Activated CD4-positive, alpha-beta T cell treated with anti-CD3 and anti-CD28 coated beads for 1 hour (primary cell): ENCODE data around the gene MAGEB18.

ENCODE experiments used
- DNase-seq: peaks from one replicate; pipeline ENCODE4 v3.0.0-alpha.2; 2020

The MAGEB18 gene

DNA sequence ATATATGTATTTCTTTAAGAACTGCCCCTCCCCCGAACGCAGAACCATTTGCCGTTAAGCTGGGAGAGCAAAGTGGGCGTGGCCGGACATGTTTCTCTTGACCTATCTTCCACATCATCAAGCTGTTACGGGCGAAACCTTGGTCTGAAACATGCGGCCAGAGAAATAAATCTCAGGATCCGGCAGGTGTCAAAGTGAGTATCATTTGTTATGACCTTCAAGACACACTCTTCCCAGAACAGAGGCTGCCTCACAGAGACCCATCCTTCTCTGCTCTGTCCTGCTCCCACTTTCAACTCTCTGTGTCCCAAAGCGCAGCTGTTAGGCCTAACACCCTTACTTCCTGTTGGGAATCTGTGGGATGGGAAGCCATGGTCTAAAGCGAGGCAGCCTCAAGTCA lies at the start of gene MAGEB18:
MAGEB18 (plus strand) TSS at position 70 of the 400 bp plus-strand sequence. CDS start 643 bp downstream, outside the sequence.
- DNase-seq = no peak

- DNase-seq = no peak
These were observed 37.7 kb upstream of the MAGEB18 start for GRCh38 chrX:26100421-26100920.

DNA sequence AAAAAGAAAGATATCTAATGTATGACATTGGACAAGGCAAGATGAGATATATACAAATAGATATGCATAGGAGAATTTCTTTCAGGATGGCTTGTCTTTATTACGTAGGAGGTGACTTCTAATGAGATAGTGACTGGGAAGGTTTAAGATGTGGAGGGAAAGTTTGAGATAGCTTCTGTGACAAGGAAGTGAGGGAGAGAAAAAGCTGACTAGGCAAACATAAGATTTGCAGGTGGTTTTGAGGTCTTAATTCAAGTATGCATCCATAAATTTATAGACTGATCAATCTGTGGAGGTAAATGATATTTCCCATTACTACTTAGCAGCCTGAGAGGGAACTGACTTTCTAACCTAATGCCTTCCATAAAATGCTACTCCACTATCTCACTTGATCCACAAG lies 29.0 kb upstream of the MAGEB18 start:
- no peak for DNase-seq

GRCh38 chrX:26146024-26146423 lies 7.9 kb downstream of the MAGEB18 start:
- no peak for DNase-seq

DNA sequence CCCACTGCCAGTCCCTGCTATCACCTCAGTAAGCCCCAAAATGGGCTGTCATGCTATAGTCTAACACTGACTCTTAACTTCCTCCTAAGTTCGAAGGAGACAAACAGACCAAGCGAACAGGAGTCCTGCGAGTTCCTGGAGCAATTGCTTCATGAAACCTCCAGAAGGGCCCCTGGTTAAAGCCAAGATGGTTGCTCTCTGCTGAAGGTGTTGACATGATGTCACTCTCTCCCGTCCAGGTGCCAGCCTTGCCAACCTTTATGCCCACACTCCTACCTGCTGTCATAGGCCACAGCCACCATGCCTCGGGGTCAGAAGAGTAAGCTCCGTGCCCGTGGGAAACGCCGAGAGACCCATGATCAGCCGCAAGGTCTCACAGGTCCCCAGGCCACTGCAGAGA lies 22.2 kb downstream of the MAGEB18 start, which contains the start of gene MAGEB6B:
MAGEB6B (plus strand) TSS at position 301 of the 400 bp plus-strand sequence; CDS start at position 301, 0 bp downstream.
- no peak for DNase-seq
